LoVo (cell line): ENCODE data around the gene RIPOR1.
A peak's percentile ranks its signal among the peaks of the same experiment; 100 is the strongest.
"Not testable (repeated sequence)": the region's sequence is repeated elsewhere in the genome, so short reads cannot be mapped to it uniquely, and the experiment has no call there.

Experiments
- DNase-seq: peaks from one replicate; pipeline ENCODE4 v3.0.0-alpha.2; 2016; ENCODE audit warnings: low spot score

Gene RIPOR1

DNA sequence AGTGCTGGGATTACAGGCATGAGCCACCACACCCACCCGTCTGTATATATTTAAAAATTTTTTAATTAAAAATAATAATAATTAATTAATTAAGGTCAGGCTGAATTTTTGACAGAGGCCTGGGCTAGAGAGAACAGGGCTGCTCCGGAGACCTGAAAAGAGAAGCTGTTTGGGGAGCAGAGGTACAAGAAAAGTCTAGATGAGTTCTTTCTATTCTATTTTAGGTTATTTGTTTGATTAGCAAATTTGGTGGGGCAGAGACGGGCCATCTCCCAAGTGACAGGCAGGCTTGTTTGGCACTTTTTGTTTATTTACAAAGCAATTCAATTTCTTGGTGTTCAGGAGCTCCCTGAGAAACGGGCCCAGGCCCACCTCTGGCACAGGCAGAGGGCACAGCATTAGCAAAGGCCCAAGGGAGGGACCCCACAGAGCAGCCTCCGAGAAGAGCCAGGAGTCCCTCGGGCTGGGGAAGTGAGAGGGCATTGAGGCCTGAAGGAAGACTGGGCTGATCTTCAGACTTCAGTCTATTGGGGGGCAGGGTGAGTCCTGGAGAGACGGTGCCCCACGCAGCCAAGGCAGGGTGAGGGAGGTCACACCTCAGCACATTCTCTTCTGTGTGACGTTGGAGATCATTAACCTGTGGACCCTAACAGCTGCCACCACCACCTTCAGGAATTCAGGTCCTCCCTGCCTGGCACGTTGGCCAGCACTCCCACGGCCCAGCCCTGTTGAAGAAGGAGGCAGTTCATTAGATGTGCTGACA, 10.8 kb upstream of the RIPOR1 start:
- DNase-seq = no peak

GRCh38 chr16:67518676-67519075, 10.0 kb upstream of the RIPOR1 start:
- no peak for DNase-seq

- DNase-seq = no peak
These were observed 9.4 kb upstream of the RIPOR1 start for GRCh38 chr16:67519242-67519641.

- peak; percentile 95 for DNase-seq
These were observed 7.4 kb upstream of the RIPOR1 start for GRCh38 chr16:67521095-67521804.

- no peak for DNase-seq
These were observed 3.3 kb upstream of the RIPOR1 start for GRCh38 chr16:67525176-67525860.

DNA sequence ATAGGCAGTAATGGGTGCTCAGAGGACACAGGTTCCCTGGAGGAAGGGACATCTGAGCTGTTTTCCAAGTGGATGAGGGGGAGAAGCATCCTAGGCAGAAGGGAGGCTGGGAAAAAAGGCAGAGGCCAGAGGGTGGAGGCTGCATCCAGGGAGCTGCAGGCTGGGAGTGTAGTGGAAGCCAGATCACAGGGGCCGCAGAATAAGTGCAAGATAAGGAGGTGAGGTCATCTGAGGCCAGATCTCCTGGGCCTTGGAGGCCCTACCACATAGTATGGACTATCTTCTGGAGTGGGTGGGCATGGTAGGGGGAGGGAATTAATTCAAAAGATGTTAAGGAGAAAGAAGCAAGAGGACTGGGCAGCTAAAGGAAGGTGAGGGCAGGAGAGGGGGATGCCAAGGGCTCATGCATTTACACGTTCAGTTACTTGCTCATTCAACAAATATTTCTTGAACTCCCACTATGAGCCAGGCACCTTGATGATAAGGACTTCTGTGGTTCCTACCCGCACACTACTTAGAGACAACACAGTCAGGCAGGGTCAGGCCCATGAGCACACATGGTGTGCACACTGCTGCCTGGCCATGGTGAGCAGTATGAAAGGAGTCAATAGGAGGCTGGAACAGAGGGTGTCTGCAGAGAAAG, 2.4 kb upstream of the RIPOR1 start:
- no peak for DNase-seq

DNA sequence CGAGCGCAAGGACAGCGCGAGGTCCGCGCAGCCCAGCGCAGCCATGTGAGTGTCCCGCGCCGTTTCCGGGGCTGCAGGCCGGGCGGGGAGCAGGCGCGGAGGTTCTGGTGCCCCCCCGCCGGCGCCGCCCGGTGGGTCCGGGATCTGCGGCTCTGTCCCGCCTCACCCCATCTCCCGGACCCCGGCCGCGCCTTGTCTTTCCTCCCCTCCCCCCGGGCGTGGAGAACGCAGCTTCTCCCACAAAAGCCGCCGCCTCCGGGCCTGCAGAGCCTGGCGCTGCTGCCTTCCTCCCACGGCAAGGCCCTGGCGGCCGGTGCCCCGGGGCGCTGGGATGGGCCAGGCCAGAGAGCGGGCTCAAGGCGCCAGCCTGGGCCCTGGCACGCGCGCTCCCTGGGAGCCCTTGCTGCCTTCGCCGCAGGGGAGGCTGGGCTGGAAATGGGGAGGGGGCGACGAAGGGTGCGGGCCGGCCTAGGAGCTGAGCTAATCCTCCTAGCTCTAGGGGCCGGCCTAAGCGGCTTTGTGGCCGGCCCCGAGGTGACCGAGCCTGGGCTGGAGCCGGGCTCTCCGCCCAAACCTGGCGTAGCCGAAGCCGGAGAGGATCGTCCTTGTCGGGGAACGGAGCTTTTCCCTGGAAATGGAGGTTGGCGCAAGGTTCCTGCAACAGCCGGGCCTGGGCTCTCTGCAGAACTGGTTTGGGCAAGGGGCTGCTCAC, 397 bp downstream of the RIPOR1 start:
- no peak for DNase-seq

DNA sequence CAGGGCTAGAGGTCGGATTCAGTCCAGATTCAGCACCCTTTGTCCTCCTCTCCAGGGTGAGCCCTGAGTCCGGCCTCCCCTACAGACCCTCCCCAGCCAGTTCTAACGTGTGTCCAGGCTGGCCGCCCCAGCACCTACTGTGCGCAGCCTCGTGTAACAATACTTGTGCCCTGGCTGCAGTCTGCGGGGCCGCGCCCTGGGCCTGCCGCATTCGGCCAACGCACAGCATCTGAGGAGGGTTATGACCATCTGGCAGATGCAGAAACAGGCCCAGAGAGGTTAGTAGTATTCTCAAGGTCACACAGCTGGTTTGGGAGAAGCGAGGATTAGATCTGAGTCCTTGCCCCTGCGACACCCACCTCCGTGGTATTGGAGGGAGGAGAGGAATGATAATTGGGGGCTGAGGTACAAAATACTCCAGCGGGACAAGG, 968 bp downstream of the RIPOR1 start:
- DNase-seq = no peak

GRCh38 chr16:67530013-67530939, 1.6 kb downstream of the RIPOR1 start:
- DNase-seq = peak; percentile 26

DNA sequence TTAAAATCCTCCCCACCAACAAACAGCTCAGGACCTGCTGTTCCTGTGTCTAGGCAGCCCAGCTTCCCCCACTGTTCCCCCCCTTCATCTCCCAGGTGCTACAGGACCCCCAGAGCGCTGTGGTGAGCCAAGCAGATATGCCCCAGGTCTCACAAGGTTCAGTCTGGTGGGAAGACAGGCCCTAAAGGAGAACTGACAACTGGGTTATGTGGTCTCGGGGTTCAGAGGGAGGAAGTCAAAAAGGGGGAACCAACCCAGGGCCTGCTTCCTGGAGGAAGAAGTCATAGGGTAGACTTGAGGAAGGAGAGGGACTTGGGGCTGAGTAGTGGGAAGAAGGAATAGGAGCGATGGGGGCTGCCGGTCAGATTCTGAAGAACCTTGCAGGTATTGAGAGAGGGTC, 2.6 kb downstream of the RIPOR1 start:
- DNase-seq = no peak

- no peak for DNase-seq
These were observed 4.5 kb downstream of the RIPOR1 start for GRCh38 chr16:67533024-67533560.

DNA sequence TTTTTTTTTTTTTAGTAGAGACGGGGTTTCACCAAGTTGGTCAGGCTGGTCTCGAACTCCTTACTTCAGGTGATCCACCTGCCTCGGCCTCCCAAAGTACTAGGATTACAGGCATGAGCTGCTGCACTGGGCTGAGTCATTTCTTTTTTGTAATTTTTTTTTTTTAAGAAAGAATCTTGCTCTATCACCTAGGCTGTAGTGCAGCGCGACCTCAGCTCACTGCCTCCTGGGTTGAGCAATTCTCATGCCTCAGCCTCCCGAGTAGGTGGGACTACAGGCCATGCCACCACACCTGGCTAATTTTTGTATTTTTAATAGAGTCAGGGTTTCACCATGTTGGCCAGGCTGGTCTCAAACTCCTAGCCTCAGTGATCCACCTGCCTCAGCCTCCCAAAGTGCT, 5.4 kb downstream of the RIPOR1 start:
- not testable (repeated sequence) for DNase-seq

DNA sequence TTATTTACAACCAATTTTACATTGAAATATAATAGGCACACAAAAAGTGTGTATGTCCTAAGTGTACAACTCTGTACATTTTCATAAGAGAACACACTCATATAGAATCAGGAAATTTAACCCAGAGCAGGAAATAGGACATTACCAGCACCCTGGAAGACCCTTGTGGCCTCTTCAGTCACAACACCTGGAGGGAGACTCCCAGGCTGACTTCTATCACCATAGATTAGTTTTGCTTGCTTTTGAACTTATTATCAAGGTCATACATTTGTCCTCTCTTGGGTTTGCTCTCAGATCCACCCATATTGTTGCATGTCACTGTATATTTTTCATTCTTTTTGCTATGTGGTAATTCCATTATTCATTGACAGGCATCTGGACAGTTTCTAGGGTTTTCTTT, 5.8 kb downstream of the RIPOR1 start:
- no peak for DNase-seq

- no peak for DNase-seq
These were observed 6.6 kb downstream of the RIPOR1 start for GRCh38 chr16:67535201-67535600.

DNA sequence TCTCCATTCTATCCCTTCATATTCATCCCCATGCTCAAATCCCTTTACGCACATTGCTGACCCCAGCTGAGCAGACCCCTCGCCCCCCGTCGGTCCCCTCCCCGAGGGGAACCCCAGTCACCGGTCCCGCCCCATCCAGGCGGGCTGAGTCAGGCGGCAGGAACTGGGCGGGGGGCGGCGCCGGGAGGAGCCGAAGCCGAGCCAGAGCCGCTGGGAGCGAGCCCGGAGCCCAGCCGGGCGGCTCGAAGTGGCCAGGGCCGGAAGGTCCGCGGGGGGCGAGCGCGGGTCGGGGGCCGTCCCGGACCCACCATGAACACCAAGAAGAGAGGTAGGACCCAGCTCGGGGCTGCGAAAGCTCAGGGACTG, 8.6 kb downstream of the RIPOR1 start:
- no peak for DNase-seq

DNA sequence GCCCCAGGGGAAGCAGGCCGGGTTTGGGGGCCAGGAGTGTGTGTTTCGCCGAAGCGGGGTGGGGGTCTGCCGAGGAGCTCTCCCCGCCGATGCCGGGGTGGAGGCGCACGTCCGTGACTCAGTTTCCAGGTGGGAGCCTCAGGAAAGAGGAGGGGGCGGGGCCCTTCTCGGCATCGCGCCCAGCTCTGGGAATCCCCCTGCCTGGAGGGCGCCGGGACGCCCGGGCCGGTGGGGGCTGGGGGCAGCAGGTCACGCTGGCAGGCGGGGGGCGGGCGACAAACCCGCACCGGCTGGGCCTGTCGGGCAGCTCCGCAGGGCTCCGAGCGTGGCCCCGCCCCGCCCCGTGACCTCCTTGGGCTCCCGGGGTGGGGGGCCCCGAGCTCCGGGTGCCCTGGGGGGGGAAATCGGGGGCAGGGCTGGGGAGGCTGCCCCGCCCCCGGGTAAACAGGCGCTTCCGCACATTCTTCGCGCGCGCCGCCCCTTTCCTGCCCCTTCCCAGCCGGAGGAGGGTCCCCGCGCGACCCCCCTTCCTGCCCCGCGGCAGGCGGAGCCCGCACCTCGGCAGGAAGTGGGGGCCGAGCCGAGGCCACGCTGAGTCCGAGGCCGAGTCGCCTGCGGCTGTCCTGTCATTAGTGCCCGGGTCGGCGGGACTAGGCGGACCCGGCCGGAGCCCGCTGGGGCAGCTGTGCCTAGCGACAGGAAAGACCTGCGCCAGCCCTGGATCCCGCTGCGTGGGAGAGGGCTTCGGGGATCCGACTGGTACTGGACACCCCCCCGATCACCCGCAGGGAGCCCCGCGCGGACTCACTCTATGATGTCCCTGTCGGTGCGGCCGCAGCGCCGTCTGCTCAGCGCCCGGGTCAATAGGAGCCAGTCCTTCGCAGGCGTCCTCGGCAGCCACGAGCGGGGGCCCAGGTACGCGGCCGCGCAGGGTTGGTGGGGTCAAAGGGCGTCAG, 9.3 kb downstream of the RIPOR1 start:
- no peak for DNase-seq

DNA sequence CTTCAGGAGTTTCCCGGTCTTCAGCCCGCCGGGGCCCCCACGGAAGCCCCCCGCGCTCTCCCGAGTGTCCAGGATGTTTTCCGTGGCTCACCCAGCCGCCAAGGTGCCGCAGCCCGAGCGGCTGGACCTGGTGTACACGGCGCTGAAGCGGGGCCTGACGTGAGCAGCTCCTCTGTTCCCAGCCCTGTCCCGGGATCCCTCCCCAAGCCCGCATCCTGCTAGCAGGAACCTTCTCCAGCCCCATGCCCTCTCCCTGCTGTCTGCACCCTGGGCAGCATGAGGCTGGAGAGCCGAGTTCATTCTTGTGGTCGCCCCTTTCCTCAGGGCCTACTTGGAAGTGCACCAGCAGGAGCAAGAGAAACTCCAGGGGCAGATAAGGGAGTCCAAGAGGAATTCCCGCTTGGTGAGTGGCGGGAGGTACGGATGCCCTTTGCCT, 10.1 kb downstream of the RIPOR1 start:
- no peak for DNase-seq

DNA sequence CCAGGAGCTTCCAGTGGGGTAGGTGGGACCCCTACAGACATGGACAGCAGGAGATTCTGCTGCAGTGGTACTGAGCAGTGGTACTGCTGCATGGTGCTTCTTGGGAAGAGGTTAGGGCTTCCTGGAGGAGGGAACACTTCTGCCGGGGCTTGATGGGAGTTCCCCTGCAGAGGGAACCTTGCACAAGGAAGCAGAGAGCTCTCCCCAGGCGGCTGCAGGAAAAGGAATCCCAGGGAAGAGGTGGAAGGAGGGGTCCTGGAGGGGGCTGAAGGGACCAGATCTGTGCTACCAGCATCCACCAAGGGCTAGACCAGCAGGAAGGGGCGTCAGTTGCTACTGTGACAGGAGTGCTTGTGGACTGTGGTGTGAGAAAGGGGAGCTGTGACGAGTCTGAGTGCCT, 10.6 kb downstream of the RIPOR1 start:
- no peak for DNase-seq
